Measurements from ENCODE around the gene TMBIM1.
A peak's percentile ranks its signal among the peaks of the same experiment; 100 is the strongest.
"Not testable (repeated sequence)": the region's sequence is repeated elsewhere in the genome, so short reads cannot be mapped to it uniquely, and the experiment has no call there.

TMBIM1 gene

GRCh38 chr2:218290316-218291261 lies 1.7 kb downstream of the TMBIM1 start:
- no peak for DNase-seq

GRCh38 chr2:218289639-218290315 lies 2.5 kb downstream of the TMBIM1 start:
- DNase-seq: no peak

GRCh38 chr2:218286570-218287459 lies 5.5 kb downstream of the TMBIM1 start:
- DNase-seq: no peak

- DNase-seq: no peak
Measured at GRCh38 chr2:218285604-218286003, 6.7 kb downstream of the TMBIM1 start.

GRCh38 chr2:218284106-218284811 lies 8.0 kb downstream of the TMBIM1 start:
- DNase-seq: no peak

- DNase-seq: no peak
Measured at GRCh38 chr2:218282173-218282991, 9.9 kb downstream of the TMBIM1 start.

- DNase-seq: no peak
Measured at GRCh38 chr2:218281449-218281848, 10.9 kb downstream of the TMBIM1 start.

GRCh38 chr2:218280260-218280870 lies 11.9 kb downstream of the TMBIM1 start:
- no peak for DNase-seq

GRCh38 chr2:218278531-218279360 lies 13.6 kb downstream of the TMBIM1 start:
- no peak for DNase-seq

- DNase-seq: no peak
Measured at GRCh38 chr2:218277921-218278320, 14.4 kb downstream of the TMBIM1 start.

- no peak for DNase-seq
Measured at GRCh38 chr2:218276986-218277755, 15.1 kb downstream of the TMBIM1 start.

- DNase-seq: no peak
Measured at GRCh38 chr2:218275371-218276072, 16.8 kb downstream of the TMBIM1 start.

GRCh38 chr2:218274586-218274985 lies 17.7 kb downstream of the TMBIM1 start:
- no peak for DNase-seq

GRCh38 chr2:218273908-218274249 lies 18.4 kb downstream of the TMBIM1 start:
- no peak for DNase-seq

GRCh38 chr2:218273214-218273907 lies 18.9 kb downstream of the TMBIM1 start:
- DNase-seq: not testable (repeated sequence)

- peak; percentile 28 for DNase-seq
Measured at GRCh38 chr2:218272531-218273212, 19.6 kb downstream of the TMBIM1 start.

GRCh38 chr2:218271865-218272530 lies 20.3 kb downstream of the TMBIM1 start:
- no peak for DNase-seq

Measured in NCI-H774 (cell line).